Measurements from ENCODE around the gene PCDH1. TPM values are rescaled to one million over a fixed set of nuclear protein-coding genes. Genes with fewer than 3 reads are reported as not detected.

PCDH1 gene
- total RNA-seq, 1 donor from 2014 or later: 7.9 TPM

- Mint-ChIP-seq H3K4me1 (ENCODE audit: low read depth, unreplicated experiment) (peaks cover 13% of the 10 kb centered on the region), H3K4me3 (ENCODE audit: unreplicated experiment) (no peak overlapping the region), H3K9me3 (ENCODE audit: unreplicated experiment) (peaks cover 4% of the 10 kb centered on the region), H3K27ac (ENCODE audit: unreplicated experiment) (no peak overlapping the region), H3K27me3 (ENCODE audit: unreplicated experiment) (peaks cover 2% of the 10 kb centered on the region), H3K36me3 (ENCODE audit: unreplicated experiment) (no peaks in the 10 kb centered on the region)
- no peak for TF ChIP-seq CTCF (IDR thresholded peaks at IDR 0.05; ENCODE audit: partially characterized antibody, unreplicated experiment)
- no peak for DNase-seq
Observed at GRCh38 chr5:141812512-141812911, 65.7 kb downstream of the PCDH1 start.

GRCh38 chr5:141811287-141812155 is 66.7 kb downstream of the PCDH1 start:
- no peaks in the 10 kb centered on the region for H3K36me3 Mint-ChIP-seq (ENCODE audit: unreplicated experiment)
- DNase-seq: peak; percentile 70
- H3K9me3 Mint-ChIP-seq (ENCODE audit: unreplicated experiment): peaks cover 4% of the 10 kb centered on the region
- TF ChIP-seq CTCF (IDR thresholded peaks at IDR 0.05; ENCODE audit: partially characterized antibody, unreplicated experiment): peak; percentile 79
- peak overlapping the region; percentile 38 for H3K27ac Mint-ChIP-seq (ENCODE audit: unreplicated experiment)
- H3K4me1 Mint-ChIP-seq (ENCODE audit: low read depth, unreplicated experiment): peaks cover 11% of the 10 kb centered on the region
- H3K4me3 Mint-ChIP-seq (ENCODE audit: unreplicated experiment): peak overlapping the region; percentile 73
- H3K27me3 Mint-ChIP-seq (ENCODE audit: unreplicated experiment): peaks cover 2% of the 10 kb centered on the region

- no peak overlapping the region for H3K27ac Mint-ChIP-seq (ENCODE audit: unreplicated experiment)
Observed at GRCh38 chr5:141810702-141811101, 67.5 kb downstream of the PCDH1 start.

GRCh38 chr5:141809380-141810096 is 68.7 kb downstream of the PCDH1 start:
- Mint-ChIP-seq H3K27ac (ENCODE audit: unreplicated experiment) (no peak overlapping the region), H3K9me3 (ENCODE audit: unreplicated experiment) (peaks cover 4% of the 10 kb centered on the region), H3K27me3 (ENCODE audit: unreplicated experiment) (no peaks in the 10 kb centered on the region), H3K4me3 (ENCODE audit: unreplicated experiment) (no peak overlapping the region), H3K36me3 (ENCODE audit: unreplicated experiment) (no peaks in the 10 kb centered on the region), H3K4me1 (ENCODE audit: low read depth, unreplicated experiment) (peaks cover 8% of the 10 kb centered on the region)
- TF ChIP-seq CTCF (IDR thresholded peaks at IDR 0.05; ENCODE audit: partially characterized antibody, unreplicated experiment): no peak
- no peak for DNase-seq

More at GRCh38 chr5:141810702-141811101, 67.5 kb downstream of the PCDH1 start:
- no peaks in the 10 kb centered on the region for H3K36me3 Mint-ChIP-seq (ENCODE audit: unreplicated experiment)
- peaks cover 2% of the 10 kb centered on the region for H3K27me3 Mint-ChIP-seq (ENCODE audit: unreplicated experiment)
- DNase-seq: no peak
- H3K4me1 Mint-ChIP-seq (ENCODE audit: low read depth, unreplicated experiment): peaks cover 11% of the 10 kb centered on the region
- H3K9me3 Mint-ChIP-seq (ENCODE audit: unreplicated experiment): peaks cover 4% of the 10 kb centered on the region
- H3K4me3 Mint-ChIP-seq (ENCODE audit: unreplicated experiment): no peak overlapping the region
- no peak for TF ChIP-seq CTCF (IDR thresholded peaks at IDR 0.05; ENCODE audit: partially characterized antibody, unreplicated experiment)

Data from glutamatergic neuron (in vitro differentiated cells).